Keratinocyte (primary cell): ENCODE measurements around the gene CUX1.

Experiments used
- CTCF ChIP-seq, 3 experiments: IDR thresholded peaks in 1 of 3; conservative IDR thresholded peaks in 1 of 3; optimal IDR thresholded peaks in 1 of 3; 2 replicates in 2 of 3; 3 replicates in 1 of 3; pipeline versions ENCODE3 to v1.5.1; 2011; ENCODE audit warnings: low read length in 3 of 3, mild to moderate bottlenecking in 3 of 3, moderate library complexity in 2 of 3, control low read depth in 1 of 3, inconsistent platforms in 1 of 3; ENCODE audit not compliant: insufficient read depth in 2 of 3; ENCODE audit errors: extremely low read depth in 1 of 3
- EZH2 ChIP-seq: IDR thresholded peaks from one replicate; pipeline ENCODE4 v1.6.1; 2012; ENCODE audit warnings: inconsistent platforms, mild to moderate bottlenecking, low read length, moderate library complexity

- TF ChIP-seq CTCF (optimal IDR thresholded peaks at IDR 0.05 in 1 of 3, IDR thresholded peaks at IDR 0.05 in 1 of 3, conservative IDR thresholded peaks at IDR 0.05 in 1 of 3; ENCODE audit: extremely low read depth in 1 of 3, insufficient read depth in 2 of 3, low read length in 3 of 3) (no peak), EZH2 (no peak)
Measured at GRCh38 chr7:102122026-102122425, 304.6 kb downstream of the CUX1 start.
